GM21825 (cell line): ENCODE results near the gene SLC11A2.
"Not testable (repeated sequence)": the region's sequence is repeated elsewhere in the genome, so short reads cannot be mapped to it uniquely, and the experiment has no call there.

Source experiments
- ATAC-seq: cut with Tn5 transposase; IDR thresholded peaks from one replicate; pipeline ENCODE4 v1.9.1; 2021; ENCODE audit warnings: mild to moderate bottlenecking, moderate library complexity; ENCODE audit not compliant: unreplicated experiment

The SLC11A2 gene

GRCh38 chr12:51027342-51027835 is 1.2 kb upstream of the SLC11A2 start:
- ATAC-seq, result no peak

- ATAC-seq, result no peak
Measured at GRCh38 chr12:51025338-51025835, 797 bp downstream of the SLC11A2 start.

GRCh38 chr12:51023625-51024382 is 2.4 kb downstream of the SLC11A2 start:
- ATAC-seq, result no peak

GRCh38 chr12:51021694-51022093 is 4.5 kb downstream of the SLC11A2 start:
- ATAC-seq, result no peak

GRCh38 chr12:51020448-51021182 is 5.6 kb downstream of the SLC11A2 start:
- ATAC-seq, result no peak

DNA sequence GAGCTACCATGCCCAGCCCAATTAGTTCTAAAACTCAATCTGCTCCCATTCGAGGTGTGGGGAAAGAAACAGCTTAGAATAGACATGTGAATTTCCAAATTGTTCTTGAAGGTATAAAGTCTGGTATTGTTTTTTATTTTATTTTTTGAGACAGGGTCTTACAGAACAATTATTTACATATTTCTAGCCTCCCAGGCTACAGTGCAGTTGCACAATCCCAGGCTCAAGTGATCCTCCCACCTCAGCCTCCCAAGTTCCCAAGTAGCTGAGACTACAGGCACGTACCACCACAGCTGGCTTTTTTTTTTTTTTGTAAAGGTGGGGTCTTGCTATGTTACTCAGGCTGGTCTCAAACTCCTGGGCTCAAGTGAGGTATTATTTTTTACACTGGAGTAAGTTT is 6.3 kb downstream of the SLC11A2 start:
- no peak for ATAC-seq

GRCh38 chr12:51018956-51019355 is 7.2 kb downstream of the SLC11A2 start:
- no peak for ATAC-seq

- ATAC-seq, result no peak
Measured at GRCh38 chr12:51017452-51017851, 8.7 kb downstream of the SLC11A2 start.

DNA sequence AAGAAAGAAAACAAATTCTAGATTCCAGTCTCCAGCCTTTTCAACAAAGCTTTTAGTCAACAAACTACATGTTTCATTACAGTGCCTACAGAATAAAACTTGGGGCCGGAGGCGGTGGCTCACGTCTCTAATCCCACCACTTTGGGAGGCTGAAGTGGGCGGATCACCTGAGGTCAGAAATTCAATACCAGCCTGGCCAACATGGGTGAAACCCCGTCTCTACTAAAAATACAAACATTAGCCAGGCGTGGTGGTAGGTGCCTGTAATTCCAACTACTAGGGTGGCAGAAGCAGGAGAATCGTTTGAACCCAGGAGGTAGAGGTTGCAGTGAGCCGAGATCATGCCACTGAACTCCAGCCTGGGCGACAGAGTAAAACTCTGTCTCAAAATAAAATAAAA is 11.7 kb downstream of the SLC11A2 start:
- ATAC-seq, result not testable (repeated sequence)

GRCh38 chr12:51013441-51013840 is 12.7 kb downstream of the SLC11A2 start:
- no peak for ATAC-seq

DNA sequence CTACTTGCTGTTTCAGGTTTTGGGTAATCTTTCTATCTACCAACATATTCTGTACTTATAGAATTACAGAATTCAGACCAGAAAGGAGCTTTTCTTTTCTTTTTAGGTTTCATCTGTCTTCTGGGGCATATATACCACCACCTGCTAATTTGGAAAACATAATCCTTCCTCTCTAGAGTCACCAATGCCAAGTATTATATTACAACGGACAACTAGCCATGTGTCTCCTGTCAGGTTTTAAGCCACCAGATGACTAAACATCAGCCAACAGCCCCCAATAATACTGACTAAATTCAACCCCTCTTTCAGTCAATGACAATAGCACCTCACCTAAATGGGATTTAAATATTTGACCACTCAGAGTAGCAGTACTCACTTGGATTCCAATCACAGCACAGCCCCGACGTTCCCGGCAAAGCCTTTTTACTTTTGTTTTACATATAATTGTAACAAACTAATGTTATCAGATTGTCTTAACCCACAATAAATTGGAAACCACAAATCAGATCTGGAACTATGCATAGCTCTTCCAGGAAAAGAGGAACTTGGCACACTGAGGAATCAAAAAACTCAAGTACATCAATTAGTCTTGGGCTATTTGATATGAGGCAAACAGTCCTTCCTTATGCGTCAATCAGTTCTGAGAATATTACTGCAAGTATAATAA is 13.5 kb downstream of the SLC11A2 start:
- no peak for ATAC-seq

GRCh38 chr12:51011955-51012354 is 14.2 kb downstream of the SLC11A2 start:
- no peak for ATAC-seq

GRCh38 chr12:51009056-51009440 is 17.1 kb downstream of the SLC11A2 start:
- no peak for ATAC-seq

GRCh38 chr12:51008329-51009055 is 17.7 kb downstream of the SLC11A2 start:
- no peak for ATAC-seq

GRCh38 chr12:51005671-51006070 is 20.5 kb downstream of the SLC11A2 start:
- no peak for ATAC-seq

GRCh38 chr12:51005030-51005429 is 21.2 kb downstream of the SLC11A2 start:
- no peak for ATAC-seq

DNA sequence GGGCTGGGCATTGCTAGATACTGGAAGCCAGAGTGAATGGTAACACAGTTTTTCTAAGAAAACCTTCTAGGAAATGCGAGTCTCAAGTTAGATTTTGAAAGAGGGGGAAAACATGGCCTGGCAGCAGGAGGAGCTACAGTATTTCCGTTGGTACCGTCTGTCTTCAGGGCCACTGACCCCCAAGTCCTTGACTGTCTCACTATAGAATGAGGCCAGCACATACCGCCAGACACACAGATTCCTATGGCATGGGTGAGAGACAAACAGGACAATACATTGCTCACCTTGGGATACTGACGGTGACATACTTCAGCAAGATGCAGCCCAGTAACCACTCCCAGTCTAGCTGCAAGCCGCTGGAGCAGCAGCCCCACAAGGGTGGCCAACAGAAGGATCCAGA is 21.7 kb downstream of the SLC11A2 start:
- no peak for ATAC-seq

GRCh38 chr12:51001799-51002198 is 24.4 kb downstream of the SLC11A2 start:
- ATAC-seq, result no peak

DNA sequence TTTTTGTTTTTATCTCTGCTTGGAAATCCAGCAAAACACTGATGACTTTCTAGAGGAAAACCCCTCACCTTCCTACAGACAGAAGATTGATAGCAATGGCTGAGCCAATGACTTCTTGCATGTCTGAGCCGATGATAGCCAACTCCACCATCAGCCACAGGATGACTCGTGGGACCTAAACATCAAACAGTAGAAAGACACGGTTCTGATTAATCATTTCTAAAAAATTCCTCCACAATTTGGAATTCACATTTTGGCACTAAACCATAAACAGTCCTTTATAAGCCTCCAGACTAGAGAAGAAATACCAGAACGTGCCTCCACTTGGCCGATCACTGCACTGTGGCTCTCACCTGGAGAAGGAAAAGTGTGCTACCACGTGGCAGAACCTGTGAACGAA is 25.9 kb downstream of the SLC11A2 start:
- no peak for ATAC-seq

DNA sequence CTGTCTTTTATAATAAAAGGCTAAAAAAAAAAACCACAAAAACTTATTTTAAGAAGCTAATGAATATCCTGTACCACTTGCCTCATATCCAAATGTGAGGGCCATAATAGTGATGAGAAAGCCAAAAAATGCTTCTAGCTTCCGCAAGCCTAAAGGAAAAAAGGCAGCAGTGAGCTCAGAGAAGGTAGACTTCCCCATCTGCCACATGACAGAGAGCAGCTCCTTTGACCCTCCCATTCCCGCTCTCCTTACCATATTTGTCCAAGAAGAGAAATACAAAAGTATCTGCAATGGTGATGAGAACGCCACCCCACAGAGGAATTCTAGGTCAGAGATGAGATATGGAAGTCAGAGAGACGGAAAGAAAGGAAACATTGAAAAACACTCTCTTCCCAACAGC is 27.1 kb downstream of the SLC11A2 start:
- ATAC-seq, result no peak

GRCh38 chr12:50992819-50993218 is 33.4 kb downstream of the SLC11A2 start:
- ATAC-seq, result no peak
